ENCODE data around the gene RALGDS. TPM values are rescaled to one million over a fixed set of nuclear protein-coding genes. Genes with fewer than 3 reads are reported as not detected.
A peak's percentile ranks its signal among the peaks of the same experiment; 100 is the strongest.

The RALGDS gene
- total RNA-seq, 1 experiment from 2014 or later = 25.8 TPM

DNA sequence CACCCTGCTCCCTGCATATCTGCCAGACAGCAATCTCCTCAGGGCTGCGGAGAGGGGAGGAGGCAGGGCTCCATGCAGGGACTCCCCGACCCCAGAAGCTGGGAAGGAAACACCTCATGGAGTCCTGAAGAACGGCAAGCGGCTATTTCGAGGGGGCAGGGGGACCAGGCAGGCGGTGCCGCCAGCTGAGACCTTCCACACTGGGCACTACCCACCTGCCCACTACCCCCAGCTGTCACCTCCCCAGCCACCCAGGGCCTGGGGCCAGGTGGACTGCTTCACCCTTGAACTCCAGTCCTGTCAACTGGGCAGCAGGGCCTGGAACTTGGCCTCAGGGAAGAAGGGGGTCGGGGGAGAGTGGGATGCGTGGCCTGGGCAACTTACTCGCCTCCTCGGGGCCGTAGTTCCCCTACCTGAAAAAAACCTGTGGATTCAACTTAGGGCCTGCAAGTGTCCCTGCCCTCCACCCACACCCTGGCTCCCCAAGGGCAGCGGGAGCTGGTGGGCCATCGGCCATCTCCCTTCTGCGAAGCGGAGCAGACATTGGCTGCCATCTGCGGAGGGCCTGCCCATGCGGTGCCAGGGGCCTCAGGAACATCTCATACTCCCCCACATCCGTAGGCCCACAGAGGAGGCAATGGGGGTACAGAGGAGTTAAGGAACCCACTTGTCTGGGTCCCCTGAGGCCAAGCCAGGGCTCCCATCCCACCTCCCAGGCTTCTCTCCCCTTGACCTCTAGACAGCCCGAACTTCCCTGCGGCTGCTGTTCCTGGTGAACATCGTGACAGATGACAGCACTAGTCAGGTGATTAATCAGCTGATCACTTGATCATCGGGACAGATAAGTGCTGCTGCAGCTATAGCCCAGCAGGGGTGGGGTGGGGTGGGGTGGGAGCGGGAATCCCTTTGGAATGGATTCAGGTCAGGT is 18.5 kb upstream of the RALGDS start:
- CTCF ChIA-PET = interaction anchor here (0.6 kb wide), 1 partner anchor 277 kb away, joined by 3 read pairs; no protein-coding TSS in a partner anchor
- Histone ChIP-seq H3K4me3 (ENCODE audit: low read depth in 2 of 2, low read length in 2 of 2) (no peak overlapping the region), H3K36me3 (ENCODE audit: control insufficient read depth, insufficient read depth, low read length) (no peaks in the 10 kb centered on the region), H3K4me1 (ENCODE audit: control insufficient read depth, insufficient read depth, low read length) (peaks cover 63% of the 10 kb centered on the region), H3K9me3 (ENCODE audit: control insufficient read depth, insufficient read depth, low read depth, low read length) (no peaks in the 10 kb centered on the region), H3K27ac (ENCODE audit: low read length) (no peak overlapping the region), H3K27me3 (ENCODE audit: control insufficient read depth, insufficient read depth, low read length) (no peaks in the 10 kb centered on the region)
- DNase-seq (ENCODE audit: low read depth, low spot score) (no peak), ATAC-seq (no peak)
- in situ Hi-C loops (cut with HindIII; ENCODE audit: low pct_unique_long_range_greater_than_20kb, low sequenced_read_pairs) (no loop called here), intact Hi-C loops (cut with micrococcal nuclease; ENCODE audit: unreplicated experiment) (loop anchor here (10.0 kb wide), 1 partner anchor 95 kb away; no protein-coding TSS in a partner anchor)
- TF ChIP-seq TCF7L2 (IDR thresholded peaks at IDR 0.05; ENCODE audit: low read depth, low read length) = no peak
- no peak for TF ChIP-seq POLR2AphosphoS5 (IDR thresholded peaks at IDR 0.05; ENCODE audit: low read depth, low read length)
- TF ChIP-seq, protein P1, sequence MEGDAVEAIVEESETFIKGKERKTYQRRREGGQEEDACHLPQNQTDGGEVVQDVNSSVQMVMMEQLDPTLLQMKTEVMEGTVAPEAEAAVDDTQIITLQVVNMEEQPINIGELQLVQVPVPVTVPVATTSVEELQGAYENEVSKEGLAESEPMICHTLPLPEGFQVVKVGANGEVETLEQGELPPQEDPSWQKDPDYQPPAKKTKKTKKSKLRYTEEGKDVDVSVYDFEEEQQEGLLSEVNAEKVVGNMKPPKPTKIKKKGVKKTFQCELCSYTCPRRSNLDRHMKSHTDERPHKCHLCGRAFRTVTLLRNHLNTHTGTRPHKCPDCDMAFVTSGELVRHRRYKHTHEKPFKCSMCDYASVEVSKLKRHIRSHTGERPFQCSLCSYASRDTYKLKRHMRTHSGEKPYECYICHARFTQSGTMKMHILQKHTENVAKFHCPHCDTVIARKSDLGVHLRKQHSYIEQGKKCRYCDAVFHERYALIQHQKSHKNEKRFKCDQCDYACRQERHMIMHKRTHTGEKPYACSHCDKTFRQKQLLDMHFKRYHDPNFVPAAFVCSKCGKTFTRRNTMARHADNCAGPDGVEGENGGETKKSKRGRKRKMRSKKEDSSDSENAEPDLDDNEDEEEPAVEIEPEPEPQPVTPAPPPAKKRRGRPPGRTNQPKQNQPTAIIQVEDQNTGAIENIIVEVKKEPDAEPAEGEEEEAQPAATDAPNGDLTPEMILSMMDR (IDR thresholded peaks at IDR 0.05) = no peak
- no peak for TF ChIP-seq REST (IDR thresholded peaks at IDR 0.05; ENCODE audit: insufficient read depth in 1 of 2, low read depth in 2 of 2, low read length in 1 of 2)
- TF ChIP-seq SIN3A (IDR thresholded peaks at IDR 0.05; ENCODE audit: borderline replicate concordance, insufficient read depth, low read depth, low read length) = no peak
- no TSS peak for BruUV-seq (replicated peaks)
- POLR2A ChIA-PET = no interaction called here

GRCh38 chr9:133137451-133138231 is 16.6 kb upstream of the RALGDS start:
- DNase-seq (ENCODE audit: low read depth, low spot score) = no peak
- no peak for ATAC-seq
- no peaks in the 10 kb centered on the region for H3K9me3 ChIP-seq (ENCODE audit: control insufficient read depth, insufficient read depth, low read depth, low read length)
- POLR2A ChIA-PET = no interaction called here
- H3K27ac ChIP-seq (ENCODE audit: low read length) = peak overlapping the region; percentile 54
- H3K4me1 ChIP-seq (ENCODE audit: control insufficient read depth, insufficient read depth, low read length) = peaks cover 68% of the 10 kb centered on the region
- H3K4me3 ChIP-seq (ENCODE audit: low read depth in 2 of 2, low read length in 2 of 2) = no peak overlapping the region
- H3K27me3 ChIP-seq (ENCODE audit: control insufficient read depth, insufficient read depth, low read length) = no peaks in the 10 kb centered on the region
- intact Hi-C loops (cut with micrococcal nuclease; ENCODE audit: unreplicated experiment) (no loop called here), in situ Hi-C loops (cut with HindIII; ENCODE audit: low pct_unique_long_range_greater_than_20kb, low sequenced_read_pairs) (no loop called here)
- BruUV-seq (replicated peaks) = no TSS peak
- no peak for TF ChIP-seq SIN3A (IDR thresholded peaks at IDR 0.05; ENCODE audit: borderline replicate concordance, insufficient read depth, low read depth, low read length)
- TF ChIP-seq, protein P1 (IDR thresholded peaks at IDR 0.05) = no peak
- TF ChIP-seq REST (IDR thresholded peaks at IDR 0.05; ENCODE audit: insufficient read depth in 1 of 2, low read depth in 2 of 2, low read length in 1 of 2) = no peak
- TF ChIP-seq TCF7L2 (IDR thresholded peaks at IDR 0.05; ENCODE audit: low read depth, low read length) = no peak
- TF ChIP-seq POLR2AphosphoS5 (IDR thresholded peaks at IDR 0.05; ENCODE audit: low read depth, low read length) = no peak
- CTCF ChIA-PET = no interaction called here
- no peaks in the 10 kb centered on the region for H3K36me3 ChIP-seq (ENCODE audit: control insufficient read depth, insufficient read depth, low read length)
